Keratinocyte (primary cell): ENCODE data around the gene RHPN2.

Experiments used
- EZH2 ChIP-seq: IDR thresholded peaks from one replicate; pipeline ENCODE4 v1.6.1; 2012; ENCODE audit warnings: inconsistent platforms, mild to moderate bottlenecking, low read length, moderate library complexity
- TF ChIP-seq, protein P1 (sequence below), 3 experiments: IDR thresholded peaks in 1 of 3; conservative IDR thresholded peaks in 1 of 3; optimal IDR thresholded peaks in 1 of 3; 2 replicates in 2 of 3; 3 replicates in 1 of 3; pipeline versions ENCODE3 to v1.5.1; 2011; ENCODE audit warnings: low read length in 3 of 3, mild to moderate bottlenecking in 3 of 3, moderate library complexity in 2 of 3, control low read depth in 1 of 3, inconsistent platforms in 1 of 3; ENCODE audit not compliant: insufficient read depth in 2 of 3; ENCODE audit errors: extremely low read depth in 1 of 3

DNA sequence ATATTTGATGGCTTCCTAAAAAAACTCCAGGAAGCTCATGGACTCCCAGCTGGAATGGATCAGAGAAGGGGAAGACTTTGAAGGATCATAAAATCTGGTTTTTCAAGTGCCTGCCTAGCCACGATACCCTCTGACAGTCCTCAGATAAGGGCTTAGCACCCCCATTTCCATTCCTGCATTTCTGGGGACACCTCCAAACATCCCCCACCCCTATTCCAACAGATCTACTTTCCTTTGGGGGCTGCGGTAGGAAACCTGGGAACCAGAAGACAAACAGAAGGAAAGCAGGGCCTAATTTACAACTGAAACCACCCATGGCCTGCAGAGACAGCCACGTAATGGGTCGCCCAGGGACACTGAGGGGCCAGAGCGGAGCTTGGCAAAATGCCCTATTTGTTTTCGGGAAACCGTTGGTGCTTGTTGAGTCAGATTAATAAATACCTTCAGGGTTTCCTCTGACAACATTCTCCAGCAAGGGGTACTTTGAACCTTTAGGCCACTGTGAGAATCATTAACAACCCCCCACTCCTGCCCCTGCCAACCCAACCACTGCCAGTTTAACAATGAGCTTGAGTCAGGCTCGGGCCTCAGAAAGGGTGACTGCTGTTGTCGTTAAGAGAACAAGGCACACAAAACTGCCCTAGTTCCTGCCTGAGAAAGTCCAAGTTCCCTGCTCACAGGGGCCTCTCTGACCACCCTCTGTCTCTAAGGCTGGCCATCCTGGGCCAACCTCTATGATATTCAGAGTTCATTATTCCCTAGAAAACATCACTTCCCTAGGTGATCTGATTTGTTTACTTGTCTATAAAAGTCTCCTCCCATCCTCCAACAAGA lies 23.5 kb downstream of the RHPN2 start:
- TF ChIP-seq, protein P1, sequence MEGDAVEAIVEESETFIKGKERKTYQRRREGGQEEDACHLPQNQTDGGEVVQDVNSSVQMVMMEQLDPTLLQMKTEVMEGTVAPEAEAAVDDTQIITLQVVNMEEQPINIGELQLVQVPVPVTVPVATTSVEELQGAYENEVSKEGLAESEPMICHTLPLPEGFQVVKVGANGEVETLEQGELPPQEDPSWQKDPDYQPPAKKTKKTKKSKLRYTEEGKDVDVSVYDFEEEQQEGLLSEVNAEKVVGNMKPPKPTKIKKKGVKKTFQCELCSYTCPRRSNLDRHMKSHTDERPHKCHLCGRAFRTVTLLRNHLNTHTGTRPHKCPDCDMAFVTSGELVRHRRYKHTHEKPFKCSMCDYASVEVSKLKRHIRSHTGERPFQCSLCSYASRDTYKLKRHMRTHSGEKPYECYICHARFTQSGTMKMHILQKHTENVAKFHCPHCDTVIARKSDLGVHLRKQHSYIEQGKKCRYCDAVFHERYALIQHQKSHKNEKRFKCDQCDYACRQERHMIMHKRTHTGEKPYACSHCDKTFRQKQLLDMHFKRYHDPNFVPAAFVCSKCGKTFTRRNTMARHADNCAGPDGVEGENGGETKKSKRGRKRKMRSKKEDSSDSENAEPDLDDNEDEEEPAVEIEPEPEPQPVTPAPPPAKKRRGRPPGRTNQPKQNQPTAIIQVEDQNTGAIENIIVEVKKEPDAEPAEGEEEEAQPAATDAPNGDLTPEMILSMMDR (optimal IDR thresholded peaks at IDR 0.05 in 1 of 3, IDR thresholded peaks at IDR 0.05 in 1 of 3, conservative IDR thresholded peaks at IDR 0.05 in 1 of 3; ENCODE audit: extremely low read depth in 1 of 3, insufficient read depth in 2 of 3, low read length in 3 of 3), result no peak
- no peak for TF ChIP-seq EZH2
